Midbrain (tissue), 1 donor: Measurements from ENCODE around the gene TERB1.
A peak's percentile ranks its signal among the peaks of the same experiment; 100 is the strongest.
"Not testable (repeated sequence)": the region's sequence is repeated elsewhere in the genome, so short reads cannot be mapped to it uniquely, and the experiment has no call there.

Experiments
- DNase-seq: peaks from one replicate; lab custom pipeline; 2025; lab: John Stamatoyannopoulos, UW

TERB1 gene

GRCh38 chr16:66830422-66831404 is 29.3 kb upstream of the TERB1 start, which contains the start of gene NAE1:
NAE1 (minus strand) TSS chr16:66830976; CDS start chr16:66830899, 77 bp downstream.
- peak; percentile 89 for DNase-seq

GRCh38 chr16:66824006-66824405 is 22.6 kb upstream of the TERB1 start:
- no peak for DNase-seq

DNA sequence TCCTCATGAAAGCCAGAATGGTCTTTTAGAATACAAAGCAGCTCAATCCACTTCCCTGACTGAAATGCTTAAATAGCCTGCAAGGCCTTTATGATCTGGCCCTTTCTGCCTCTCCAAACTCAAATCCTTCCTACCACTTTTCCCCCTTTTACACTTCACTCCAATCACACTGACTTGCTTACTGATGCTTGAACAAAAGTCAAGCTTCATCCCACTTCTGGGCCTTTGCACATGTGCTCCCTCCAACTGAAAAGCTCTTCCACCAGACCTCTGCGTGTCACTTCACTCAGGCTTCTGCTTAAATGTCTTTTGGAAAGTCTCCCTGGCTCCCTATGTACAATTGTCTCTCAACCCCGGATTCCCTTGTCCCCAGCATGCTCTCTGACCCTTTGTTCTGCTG is 13.3 kb upstream of the TERB1 start:
- DNase-seq: no peak

DNA sequence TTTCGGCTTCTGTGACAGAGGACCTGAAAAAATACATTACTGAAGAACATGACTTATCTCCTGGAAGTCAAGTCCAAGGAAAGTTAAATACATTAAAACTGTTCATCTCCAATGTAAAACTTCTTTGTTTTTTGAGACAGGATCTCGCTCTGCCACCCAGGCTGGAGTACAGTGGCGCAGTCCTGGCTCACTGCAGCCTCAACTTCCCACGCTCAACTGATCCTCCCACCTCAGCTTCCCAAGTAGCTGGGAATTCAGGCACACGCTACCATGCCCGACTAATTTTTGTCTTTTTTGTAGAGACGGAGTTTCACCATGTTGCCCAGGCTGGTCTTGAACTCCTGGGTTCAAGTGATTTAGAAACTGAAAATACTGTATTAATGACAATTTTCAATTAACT is 9.7 kb upstream of the TERB1 start:
- no peak for DNase-seq

- no peak for DNase-seq
Observed at GRCh38 chr16:66810391-66810790, 9.0 kb upstream of the TERB1 start.

DNA sequence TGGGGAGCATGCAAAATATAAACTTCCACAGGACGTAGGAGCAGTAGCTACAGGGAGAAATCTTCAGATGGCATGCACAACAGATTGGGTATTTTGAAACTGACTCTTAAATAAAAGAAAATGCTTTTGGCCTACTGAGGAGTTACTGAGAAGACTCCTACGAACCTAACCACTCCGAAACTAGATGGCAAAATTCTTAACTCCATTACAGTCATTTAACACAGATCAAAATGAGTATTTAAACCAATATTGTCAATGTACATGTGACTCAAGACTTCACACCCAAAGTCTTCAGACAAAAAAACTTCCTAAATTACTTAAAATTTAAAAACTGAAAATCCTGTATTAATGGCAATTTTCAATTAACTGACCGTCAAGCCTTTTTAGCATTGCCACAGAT is 8.4 kb upstream of the TERB1 start:
- no peak for DNase-seq

DNA sequence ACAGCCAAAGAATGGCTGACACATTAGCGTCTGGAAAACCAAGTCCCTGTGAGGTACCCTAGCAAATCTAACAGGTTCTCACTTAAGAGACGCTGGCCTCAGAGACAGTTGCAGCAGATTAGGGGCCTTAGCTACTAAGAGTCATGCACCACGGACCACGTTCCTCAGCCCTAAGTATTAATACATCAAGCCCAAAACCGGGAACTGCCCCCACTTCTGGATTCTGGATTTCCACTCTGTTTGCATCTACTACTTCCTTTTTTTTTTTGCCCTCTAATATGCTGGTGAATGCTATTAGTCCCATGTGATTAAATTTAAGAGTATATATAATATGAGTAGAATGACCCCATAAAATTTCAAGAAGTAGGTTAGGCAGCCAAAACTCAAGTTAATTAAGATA is 775 bp upstream of the TERB1 start:
- no peak for DNase-seq

- DNase-seq: no peak
Observed at GRCh38 chr16:66800856-66801255, 528 bp downstream of the TERB1 start.

DNA sequence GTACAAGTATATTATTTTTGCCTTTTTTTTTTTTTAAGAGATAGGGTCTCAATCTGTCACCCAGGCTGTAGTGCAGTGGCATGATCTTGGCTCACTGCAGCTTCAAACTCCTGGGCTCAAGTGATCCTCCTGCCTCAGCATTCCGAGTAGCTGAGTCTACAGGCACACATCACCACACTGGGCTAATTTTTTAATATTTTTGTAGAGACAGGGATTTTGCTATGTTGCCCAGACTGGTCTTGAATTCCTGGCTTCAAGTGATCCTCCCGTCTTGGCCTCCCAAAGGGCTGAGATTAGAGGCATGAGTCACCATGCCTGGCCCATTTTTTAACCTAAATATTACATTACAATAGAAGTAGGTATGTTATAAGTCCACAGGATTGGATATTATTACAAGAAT is 3.2 kb downstream of the TERB1 start:
- no peak for DNase-seq

DNA sequence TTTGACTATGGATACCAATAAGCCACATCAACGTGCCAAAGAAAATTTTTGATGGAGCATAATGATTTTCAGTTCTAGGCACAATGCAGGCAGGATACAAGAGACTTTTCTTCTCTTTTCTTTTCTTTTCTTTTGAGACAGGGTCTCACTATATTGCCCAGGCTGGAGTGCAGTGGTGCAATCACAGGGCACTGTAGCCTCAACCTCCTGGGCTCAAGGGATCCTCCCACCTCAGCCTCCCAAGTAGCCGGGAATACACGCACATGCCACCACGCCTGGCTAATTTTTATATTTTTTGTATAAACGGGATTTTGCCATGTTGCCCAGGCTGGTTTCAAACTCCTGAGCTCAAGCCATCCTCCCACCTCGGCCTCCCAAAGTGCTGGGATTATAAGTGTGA is 7.4 kb downstream of the TERB1 start:
- DNase-seq: not testable (repeated sequence)

DNA sequence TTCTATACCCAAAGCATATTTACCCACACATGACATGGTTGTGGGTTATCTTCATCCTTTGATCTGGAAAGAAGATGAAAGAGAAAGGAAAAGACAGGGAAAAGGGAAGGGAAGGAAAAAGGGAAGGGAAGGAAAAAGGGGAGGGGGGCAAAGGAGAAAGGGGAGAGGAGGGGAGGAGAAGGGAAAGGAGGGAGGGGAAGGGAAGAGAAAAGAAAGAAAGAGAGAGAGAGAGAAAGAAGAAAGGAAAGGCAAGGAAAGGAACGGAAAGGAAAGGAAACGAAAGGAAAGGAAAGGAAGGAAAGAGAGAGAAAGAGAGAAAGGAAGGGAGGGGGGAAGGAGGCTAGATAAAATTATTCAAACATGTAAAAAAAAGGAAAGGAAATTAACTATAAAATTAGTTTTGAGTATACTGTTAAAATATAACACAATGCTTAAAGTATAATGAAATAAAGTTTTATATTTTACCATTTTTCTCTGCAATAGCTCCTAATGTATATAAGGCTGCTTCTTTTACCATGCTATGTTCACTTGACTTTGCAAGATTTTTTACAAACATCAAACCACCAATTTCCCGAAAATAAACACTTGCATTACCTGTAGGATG is 11.2 kb downstream of the TERB1 start:
- no peak for DNase-seq

GRCh38 chr16:66787427-66787826 is 14.0 kb downstream of the TERB1 start:
- DNase-seq: no peak

GRCh38 chr16:66786551-66786950 is 14.8 kb downstream of the TERB1 start:
- no peak for DNase-seq

GRCh38 chr16:66776457-66776856 is 24.9 kb downstream of the TERB1 start:
- no peak for DNase-seq

DNA sequence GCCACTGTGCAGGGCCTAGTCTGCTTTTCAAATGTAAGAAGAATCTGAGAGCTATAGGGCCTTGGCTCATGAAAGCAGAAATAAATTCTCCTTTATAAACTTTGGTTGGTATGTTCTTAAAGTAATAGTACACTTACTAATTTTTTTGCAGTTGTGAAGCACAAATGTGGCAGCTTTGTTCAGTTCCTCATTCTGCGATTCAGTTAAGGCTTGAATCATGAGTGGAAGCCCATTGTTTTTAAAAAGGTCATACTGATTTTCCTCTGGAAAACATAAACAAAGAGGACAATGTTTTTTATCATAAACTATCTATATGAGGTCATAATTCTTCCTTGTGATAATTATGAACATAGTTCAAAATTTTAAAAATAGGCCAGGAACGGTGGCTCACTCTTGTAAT is 26.4 kb downstream of the TERB1 start:
- no peak for DNase-seq

DNA sequence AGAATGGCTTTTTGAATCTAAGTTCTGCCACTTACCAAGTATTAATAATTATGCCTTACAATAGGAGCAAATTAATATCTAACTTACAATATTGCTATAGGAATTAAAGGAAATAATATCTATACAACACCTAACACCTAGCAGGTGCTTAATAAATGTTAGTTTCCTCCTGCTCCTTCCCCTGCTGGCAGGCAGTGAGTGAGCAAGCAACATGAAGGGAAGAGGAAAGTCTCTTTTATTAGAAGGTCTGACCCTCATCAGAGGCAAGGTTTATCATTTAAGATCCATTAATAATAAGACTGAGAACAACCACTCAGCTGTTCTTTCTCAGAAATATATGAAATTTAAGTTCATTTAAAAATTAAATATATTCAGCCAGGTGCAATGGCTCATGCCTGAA is 43.3 kb downstream of the TERB1 start:
- DNase-seq: no peak

DNA sequence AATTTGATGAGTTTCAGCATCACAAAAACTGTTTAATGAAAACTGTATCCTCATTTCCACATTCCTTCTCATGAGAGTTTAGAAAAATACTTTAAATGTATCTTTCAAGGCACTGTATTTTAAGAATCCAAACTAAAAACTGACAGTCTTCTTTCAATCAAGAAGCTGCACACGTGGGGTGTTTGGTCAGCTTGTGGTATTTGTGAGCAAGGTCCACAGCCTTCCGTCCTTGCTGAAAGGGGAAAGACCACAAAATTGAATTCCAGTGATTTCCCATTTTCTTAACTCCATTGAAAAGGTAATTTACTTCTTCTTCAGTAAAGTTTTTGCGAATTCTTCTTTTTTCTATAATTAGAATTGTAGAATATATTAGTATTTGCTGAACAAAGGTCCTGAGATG is 46.6 kb downstream of the TERB1 start:
- no peak for DNase-seq

GRCh38 chr16:66754211-66754610 is 47.2 kb downstream of the TERB1 start:
- no peak for DNase-seq

DNA sequence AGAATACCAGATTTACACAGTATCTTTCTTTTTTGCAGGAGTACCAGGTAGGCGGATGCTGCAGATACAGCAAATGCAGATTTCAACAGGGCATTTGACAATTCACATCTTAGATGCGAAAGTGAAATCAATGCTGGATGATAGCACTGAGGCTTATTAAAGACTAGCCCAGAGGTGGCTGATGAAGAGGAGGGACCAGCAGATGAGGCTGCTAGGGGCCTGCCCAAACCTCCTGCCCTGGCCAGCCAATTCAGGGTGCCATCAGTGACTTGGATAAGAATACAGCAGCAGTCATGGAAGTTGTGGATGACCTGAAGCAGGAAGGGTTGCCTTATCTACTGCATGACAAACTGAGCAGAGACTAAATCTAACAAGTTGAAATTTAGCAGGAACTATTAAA is 48.4 kb downstream of the TERB1 start:
- no peak for DNase-seq

GRCh38 chr16:66752379-66752778 is 49.0 kb downstream of the TERB1 start:
- no peak for DNase-seq

GRCh38 chr16:66751992-66752322 is 49.4 kb downstream of the TERB1 start:
- DNase-seq: no peak

- DNase-seq: peak; percentile 78
Observed at GRCh38 chr16:66751303-66751991, 49.9 kb downstream of the TERB1 start, which contains the start of gene DYNC1LI2. DYNC1LI2 (minus strand) TSS chr16:66751609; CDS start chr16:66751591, 18 bp downstream.

- DNase-seq: no peak
Observed at GRCh38 chr16:66751053-66751302, 50.4 kb downstream of the TERB1 start.
